Pancreas (tissue), 10 donors: ENCODE results near the gene TTC31. TPM values are rescaled to one million over a fixed set of nuclear protein-coding genes. Genes with fewer than 3 reads are reported as not detected.
A peak's percentile ranks its signal among the peaks of the same experiment; 100 is the strongest.

Source experiments
- ATAC-seq, 4 donors: fragments of 200-7000 bp; cut with Tn5 transposase; one replicate each; pipeline versions ENCODE4 v1.8.0 to v1.9.1; 2020; ENCODE audit warnings: mild to moderate bottlenecking in 4 of 4, moderate library complexity in 4 of 4
- DNase-seq, 6 donors: peaks; one replicate each; pipeline ENCODE4 v3.0.0-alpha.2; 2020
- FAIRE-seq: peaks from 2 replicates; lab custom pipeline; 2012; peaks lifted over from hg19 to GRCh38; lab: Jason Lieb, UNC
- H3K27ac ChIP-seq, 4 donors: fragments of 200-600 bp; sonication (generic); 1 replicate in 3 of 4; 2 replicates in 1 of 4; pipeline versions ENCODE4 v1.5.0 to v1.8.0; 2020
- H3K27me3 ChIP-seq, 4 donors: fragments of 200-600 bp; one replicate each; pipeline ENCODE4 v1.8.0; 2021
- H3K36me3 ChIP-seq, 3 donors: fragments of 200-600 bp; sonication (generic) in 1 of 3; one replicate each; pipeline versions ENCODE4 v1.5.0 to v1.8.0; 2020 to 2021
- H3K4me1 ChIP-seq, 3 donors: fragments of 200-600 bp; one replicate each; pipeline ENCODE4 v1.8.0; 2021
- H3K4me3 ChIP-seq, 4 donors: fragments of 200-600 bp; sonication (generic) in 2 of 4; one replicate each; pipeline versions ENCODE4 v1.5.0 to v1.8.0; 2020 to 2021
- H3K9me3 ChIP-seq, 4 donors: fragments of 200-600 bp; one replicate each; pipeline ENCODE4 v1.8.0; 2021
- WGBS, 2 donors: extraction: QIAGEN DNeasy Blood & Tissue Kit; methylation state at CpG; one replicate each; pipeline ENCODE4 v1.1.7; 2013; 5-methylcytosine and 5-hydroxymethylcytosine counted together
- intact Hi-C, 3 donors: fragments of 100-400 bp; cut with DNase I; formaldehyde crosslinking; loops; one replicate each; pipeline versions ENCODE4 v1.11.1 to v1.14.2; 2022
- polyA plus RNA-seq, 2 donors: library from polyadenylated mRNA; stranded (reverse); fragments of 200-250 nt; gene quantifications; one replicate each; pipeline ENCODE4 v1.2.3, GENCODE V29; 2013
- total RNA-seq, 6 donors: library from RNA; stranded (reverse); fragmentation: NEBNext Ultra II Directional in 4 of 6; extraction: Animal tissue kit (Norgen Biotek cat#: 25700) in 4 of 6; gene quantifications; one replicate each; pipeline versions ENCODE4 v1.2.1 to v1.2.4, GENCODE V29; 2021 to 2023
- TF ChIP-seq, protein P1 (sequence below), 4 donors: fragments of 200-600 bp; sonication (generic) in 3 of 4; IDR thresholded peaks; one replicate each; pipeline versions ENCODE4 v1.5.0 to v1.8.0; 2021; ENCODE audit warnings: antibody characterized with exemption in 4 of 4
- donor health status: healthy with polysubstance abuse.
- donor health status: DM: no; HTN: no; CAD: no; lungs with moderate emphysema.
- donor health status: DM: no; HTN: no; CAD: no.
- donor health status: control.
- donor health status: control.
- donor health status: Bipolar disorder and iron deficiency.
- donor health status: DM: yes; HTN: yes; CAD: no.
- donor health status: DM: no; HTN: no; CAD: no.
- donor health status: DM: no; HTN: no; CAD: no.
- donor health status: DM: yes; HTN: yes; CAD: no.

TTC31 gene
- total and polyA plus RNA-seq, 8 donors = 10.1 to 21.2 (median 12.1) TPM

- no peaks in the 10 kb centered on the region for H3K36me3 ChIP-seq
- TF ChIP-seq, protein P1, sequence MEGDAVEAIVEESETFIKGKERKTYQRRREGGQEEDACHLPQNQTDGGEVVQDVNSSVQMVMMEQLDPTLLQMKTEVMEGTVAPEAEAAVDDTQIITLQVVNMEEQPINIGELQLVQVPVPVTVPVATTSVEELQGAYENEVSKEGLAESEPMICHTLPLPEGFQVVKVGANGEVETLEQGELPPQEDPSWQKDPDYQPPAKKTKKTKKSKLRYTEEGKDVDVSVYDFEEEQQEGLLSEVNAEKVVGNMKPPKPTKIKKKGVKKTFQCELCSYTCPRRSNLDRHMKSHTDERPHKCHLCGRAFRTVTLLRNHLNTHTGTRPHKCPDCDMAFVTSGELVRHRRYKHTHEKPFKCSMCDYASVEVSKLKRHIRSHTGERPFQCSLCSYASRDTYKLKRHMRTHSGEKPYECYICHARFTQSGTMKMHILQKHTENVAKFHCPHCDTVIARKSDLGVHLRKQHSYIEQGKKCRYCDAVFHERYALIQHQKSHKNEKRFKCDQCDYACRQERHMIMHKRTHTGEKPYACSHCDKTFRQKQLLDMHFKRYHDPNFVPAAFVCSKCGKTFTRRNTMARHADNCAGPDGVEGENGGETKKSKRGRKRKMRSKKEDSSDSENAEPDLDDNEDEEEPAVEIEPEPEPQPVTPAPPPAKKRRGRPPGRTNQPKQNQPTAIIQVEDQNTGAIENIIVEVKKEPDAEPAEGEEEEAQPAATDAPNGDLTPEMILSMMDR (IDR thresholded peaks at IDR 0.05) = no peak
- H3K4me1 ChIP-seq = peaks cover 6 to 29% (median 11%) of the 10 kb centered on the region in 3 donors
- H3K27ac ChIP-seq = no peak overlapping the region
- peak overlapping the region in 2 of 4 donors; percentile 65 to 89 for H3K4me3 ChIP-seq
- intact Hi-C loops = no loop called here
- H3K27me3 ChIP-seq = no peaks in the 10 kb centered on the region
- ATAC-seq (no peak), DNase-seq (no peak), FAIRE-seq (no peak)
- 87 to 93% methylated on average over 14 of the region's 14 CpGs for WGBS, 2 donors
- H3K9me3 ChIP-seq = no peaks in the 10 kb centered on the region
Measured at GRCh38 chr2:74505448-74506246, 22.8 kb downstream of the TTC31 start.

GRCh38 chr2:74507145-74507925, 24.5 kb downstream of the TTC31 start, which contains the start of gene PCGF1:
Gene PCGF1 (minus strand): TSS chr2:74507695. CDS start chr2:74507668, 27 bp downstream.
- TF ChIP-seq, protein P1 (IDR thresholded peaks at IDR 0.05) = no peak
- Histone ChIP-seq H3K27ac (peak within 1 kb of the TSS; percentile 91 to 98 (median 94)), H3K9me3 (no peaks in the 10 kb centered on the region), H3K27me3 (peaks cover 0 to 7% (median 0%) of the 10 kb centered on the region in 4 donors), H3K36me3 (no peaks in the 10 kb centered on the region), H3K4me1 (peaks cover 6 to 29% (median 11%) of the 10 kb centered on the region in 3 donors), H3K4me3 (peak within 1 kb of the TSS; percentile 64 to 89 (median 69))
- ATAC-seq (peak; percentile 93 to 97 (median 94)), DNase-seq (peak; percentile 98 to 100 (median 99)), FAIRE-seq (no peak)
- intact Hi-C loops = no loop called here
- WGBS, 2 donors = 0 to 1% methylated on average over 55 to 56 of the region's 56 CpGs

- no peaks in the 10 kb centered on the region for H3K36me3 ChIP-seq
- peak in 3 of 6 donors; percentile 43 to 67 (median 63) for DNase-seq
- no peak for FAIRE-seq
- peak; percentile 16 to 43 (median 27) for ATAC-seq
- H3K4me1 ChIP-seq = peaks cover 6 to 29% (median 11%) of the 10 kb centered on the region in 3 donors
- intact Hi-C loops = no loop called here
- H3K27me3 ChIP-seq = peaks cover 0 to 11% (median under 1%) of the 10 kb centered on the region in 4 donors
- H3K9me3 ChIP-seq = no peaks in the 10 kb centered on the region
- TF ChIP-seq, protein P1 (IDR thresholded peaks at IDR 0.05) = no peak
- peak overlapping the region; percentile 91 to 98 (median 94) for H3K27ac ChIP-seq
- 7 to 12% methylated on average over 38 of the region's 38 CpGs for WGBS, 2 donors
- H3K4me3 ChIP-seq = peak overlapping the region; percentile 64 to 89 (median 69)
Measured at GRCh38 chr2:74507926-74508520, 25.1 kb downstream of the TTC31 start.

- H3K9me3 ChIP-seq = no peaks in the 10 kb centered on the region
- no peaks in the 10 kb centered on the region for H3K36me3 ChIP-seq
- TF ChIP-seq, protein P1 (IDR thresholded peaks at IDR 0.05) = no peak
- FAIRE-seq = no peak
- DNase-seq = no peak
- peaks cover 0 to 33% (median 7%) of the 10 kb centered on the region in 4 donors for H3K27me3 ChIP-seq
- WGBS, 2 donors = 77 to 87% methylated on average over 4 of the region's 4 CpGs
- H3K4me3 ChIP-seq = no peak overlapping the region
- no peak overlapping the region for H3K27ac ChIP-seq
- intact Hi-C loops = no loop called here
- ATAC-seq = no peak
- peaks cover 6 to 20% (median 11%) of the 10 kb centered on the region in 3 donors for H3K4me1 ChIP-seq
Measured at GRCh38 chr2:74510272-74510671, 27.4 kb downstream of the TTC31 start.
